ENCODE measurements around the gene MED13L.
A peak's percentile ranks its signal among the peaks of the same experiment; 100 is the strongest.

Gene MED13L

DNA sequence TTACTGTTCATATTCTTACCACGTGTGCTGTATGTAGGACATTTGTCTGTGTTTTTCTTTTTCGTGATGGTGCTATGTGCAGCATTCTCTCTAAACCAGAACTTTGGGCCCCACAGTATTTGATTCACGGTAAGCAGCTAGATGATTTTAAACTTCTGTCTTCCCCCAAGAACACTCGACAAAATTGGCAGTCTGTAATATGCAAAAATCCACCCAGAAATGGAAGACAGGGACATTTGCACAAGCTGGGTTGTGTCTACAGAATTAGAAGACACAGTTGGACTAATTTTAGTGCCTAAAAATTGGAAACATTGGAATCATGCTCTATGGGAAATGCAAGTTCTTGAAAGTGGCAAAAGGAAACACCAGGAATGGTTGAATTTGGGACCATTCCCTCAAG, 24.1 kb upstream of the MED13L start:
- H3K4me1 ChIP-seq (ENCODE audit: control insufficient read depth, insufficient read depth, low read length): peaks cover 16% of the 10 kb centered on the region
- H3K27ac ChIP-seq (ENCODE audit: low read depth, low read length): no peak overlapping the region
- H3K4me3 ChIP-seq (ENCODE audit: low read length): no peak overlapping the region
- H3K36me3 ChIP-seq (ENCODE audit: control insufficient read depth, insufficient read depth, low read length): no peaks in the 10 kb centered on the region
- H3K9ac ChIP-seq (ENCODE audit: low read length): no peak overlapping the region
- H3K27me3 ChIP-seq (ENCODE audit: control insufficient read depth, insufficient read depth, low read length): no peaks in the 10 kb centered on the region

GRCh38 chr12:116299665-116300328, 22.3 kb upstream of the MED13L start:
- Histone ChIP-seq H3K36me3 (ENCODE audit: control insufficient read depth, insufficient read depth, low read length) (no peaks in the 10 kb centered on the region), H3K4me3 (ENCODE audit: low read length) (no peak overlapping the region), H3K27ac (ENCODE audit: low read depth, low read length) (peak overlapping the region; percentile 53), H3K4me1 (ENCODE audit: control insufficient read depth, insufficient read depth, low read length) (peaks cover 16% of the 10 kb centered on the region), H3K9ac (ENCODE audit: low read length) (no peak overlapping the region), H3K27me3 (ENCODE audit: control insufficient read depth, insufficient read depth, low read length) (no peaks in the 10 kb centered on the region)

DNA sequence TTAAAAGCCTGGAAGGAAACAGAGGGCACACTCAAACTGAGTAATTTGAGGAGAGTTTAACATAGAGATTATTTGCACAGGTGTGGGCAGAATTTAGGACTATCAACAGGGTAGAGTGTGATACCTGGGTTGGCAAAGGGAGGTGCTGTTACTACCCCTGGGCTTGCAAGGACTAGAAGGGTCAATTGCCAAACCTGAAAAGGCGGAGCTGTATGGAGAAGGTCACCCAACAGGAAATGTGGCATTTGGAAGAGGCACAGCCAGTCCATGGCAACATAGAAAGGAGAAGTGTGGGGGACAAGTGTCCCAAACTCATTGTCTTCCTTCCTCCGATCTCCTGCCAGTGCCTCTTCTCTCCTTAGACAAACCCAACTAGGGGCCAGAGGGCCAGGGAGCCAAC, 21.6 kb upstream of the MED13L start:
- no peak overlapping the region for H3K4me3 ChIP-seq (ENCODE audit: low read length)
- peaks cover 16% of the 10 kb centered on the region for H3K4me1 ChIP-seq (ENCODE audit: control insufficient read depth, insufficient read depth, low read length)
- peak overlapping the region; percentile 53 for H3K27ac ChIP-seq (ENCODE audit: low read depth, low read length)

DNA sequence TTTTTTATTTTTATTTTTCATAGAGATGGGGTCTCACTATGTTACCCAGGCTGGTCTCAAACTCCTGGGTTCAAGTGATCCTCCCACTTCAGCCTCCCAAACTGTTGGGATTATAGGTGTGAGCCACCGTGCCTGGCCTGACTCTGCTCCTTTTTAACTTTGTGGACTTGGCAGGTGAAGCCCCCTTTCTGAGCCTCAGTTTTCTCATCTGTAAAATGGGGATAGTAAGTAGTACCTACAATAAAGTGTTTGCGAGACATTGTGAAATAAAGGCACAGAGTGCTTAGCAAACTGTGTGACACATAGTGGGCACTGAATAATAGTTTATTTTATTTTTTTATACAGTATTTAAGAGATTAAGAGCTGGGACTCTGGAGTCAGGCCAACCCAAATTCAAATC, 21.1 kb upstream of the MED13L start:
- H3K4me1 ChIP-seq (ENCODE audit: control insufficient read depth, insufficient read depth, low read length): peaks cover 16% of the 10 kb centered on the region
- H3K9ac ChIP-seq (ENCODE audit: low read length): no peak overlapping the region
- no peaks in the 10 kb centered on the region for H3K36me3 ChIP-seq (ENCODE audit: control insufficient read depth, insufficient read depth, low read length)
- no peak overlapping the region for H3K27ac ChIP-seq (ENCODE audit: low read depth, low read length)
- no peaks in the 10 kb centered on the region for H3K27me3 ChIP-seq (ENCODE audit: control insufficient read depth, insufficient read depth, low read length)
- no peak overlapping the region for H3K4me3 ChIP-seq (ENCODE audit: low read length)

More for the DNA sequence above, 21.6 kb upstream of the MED13L start:
- Histone ChIP-seq H3K9ac (ENCODE audit: low read length) (no peak overlapping the region), H3K27me3 (ENCODE audit: control insufficient read depth, insufficient read depth, low read length) (no peaks in the 10 kb centered on the region), H3K36me3 (ENCODE audit: control insufficient read depth, insufficient read depth, low read length) (no peaks in the 10 kb centered on the region)

- Histone ChIP-seq H3K27me3 (ENCODE audit: control insufficient read depth, insufficient read depth, low read length) (no peaks in the 10 kb centered on the region), H3K27ac (ENCODE audit: low read depth, low read length) (no peak overlapping the region), H3K4me3 (ENCODE audit: low read length) (no peak overlapping the region), H3K36me3 (ENCODE audit: control insufficient read depth, insufficient read depth, low read length) (no peaks in the 10 kb centered on the region), H3K4me1 (ENCODE audit: control insufficient read depth, insufficient read depth, low read length) (peaks cover 16% of the 10 kb centered on the region), H3K9ac (ENCODE audit: low read length) (no peak overlapping the region)
Observed at GRCh38 chr12:116297224-116297834, 19.8 kb upstream of the MED13L start.

- no peaks in the 10 kb centered on the region for H3K27me3 ChIP-seq (ENCODE audit: control insufficient read depth, insufficient read depth, low read length)
- H3K27ac ChIP-seq (ENCODE audit: low read depth, low read length): no peak overlapping the region
- H3K4me3 ChIP-seq (ENCODE audit: low read length): no peak overlapping the region
- H3K36me3 ChIP-seq (ENCODE audit: control insufficient read depth, insufficient read depth, low read length): no peaks in the 10 kb centered on the region
- no peak overlapping the region for H3K9ac ChIP-seq (ENCODE audit: low read length)
- H3K4me1 ChIP-seq (ENCODE audit: control insufficient read depth, insufficient read depth, low read length): peaks cover 16% of the 10 kb centered on the region
Observed at GRCh38 chr12:116295327-116296263, 18.1 kb upstream of the MED13L start.

DNA sequence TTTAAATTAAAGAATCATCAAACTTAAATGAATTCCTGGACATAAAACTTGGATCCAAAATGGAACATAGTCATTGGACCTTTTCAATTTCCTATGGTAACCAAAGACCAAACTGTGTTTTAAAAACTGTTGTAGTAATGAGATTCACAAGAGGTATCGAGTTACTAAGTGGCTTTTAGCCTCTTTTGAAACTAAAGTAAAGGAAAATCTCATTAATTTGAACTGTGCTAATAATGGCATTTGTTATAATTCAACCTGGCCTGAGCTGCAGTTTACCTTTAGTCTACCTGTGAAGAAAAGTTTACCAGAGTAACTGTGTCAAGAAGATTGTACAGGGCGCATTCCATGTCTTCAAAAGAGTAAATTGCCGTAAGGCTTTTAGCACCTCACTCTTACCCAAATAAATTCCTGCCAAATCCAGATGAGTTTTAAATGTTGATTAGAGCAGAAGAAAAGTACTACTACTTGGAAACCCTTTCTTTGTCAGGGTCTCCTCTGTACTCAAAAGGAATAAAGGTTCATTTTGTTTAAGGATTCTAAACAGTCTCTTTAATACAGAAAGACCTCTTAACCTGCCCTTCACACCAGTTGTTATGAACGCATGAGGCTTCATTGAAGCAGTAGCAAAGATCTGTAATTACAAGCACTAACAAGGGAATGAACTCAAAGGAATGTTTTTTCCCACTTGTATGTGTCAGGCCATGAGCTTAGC, 17.1 kb upstream of the MED13L start:
- H3K4me1 ChIP-seq (ENCODE audit: control insufficient read depth, insufficient read depth, low read length): peaks cover 9% of the 10 kb centered on the region
- H3K36me3 ChIP-seq (ENCODE audit: control insufficient read depth, insufficient read depth, low read length): no peaks in the 10 kb centered on the region
- H3K4me3 ChIP-seq (ENCODE audit: low read length): no peak overlapping the region
- no peaks in the 10 kb centered on the region for H3K27me3 ChIP-seq (ENCODE audit: control insufficient read depth, insufficient read depth, low read length)
- no peak overlapping the region for H3K27ac ChIP-seq (ENCODE audit: low read depth, low read length)
- H3K9ac ChIP-seq (ENCODE audit: low read length): no peak overlapping the region

GRCh38 chr12:116293687-116294453, 16.4 kb upstream of the MED13L start:
- H3K27ac ChIP-seq (ENCODE audit: low read depth, low read length): no peak overlapping the region
- H3K9ac ChIP-seq (ENCODE audit: low read length): no peak overlapping the region
- H3K36me3 ChIP-seq (ENCODE audit: control insufficient read depth, insufficient read depth, low read length): no peaks in the 10 kb centered on the region
- H3K27me3 ChIP-seq (ENCODE audit: control insufficient read depth, insufficient read depth, low read length): no peaks in the 10 kb centered on the region
- H3K4me3 ChIP-seq (ENCODE audit: low read length): no peak overlapping the region
- H3K4me1 ChIP-seq (ENCODE audit: control insufficient read depth, insufficient read depth, low read length): peaks cover 4% of the 10 kb centered on the region

- no peak overlapping the region for H3K9ac ChIP-seq (ENCODE audit: low read length)
- no peaks in the 10 kb centered on the region for H3K27me3 ChIP-seq (ENCODE audit: control insufficient read depth, insufficient read depth, low read length)
- no peaks in the 10 kb centered on the region for H3K36me3 ChIP-seq (ENCODE audit: control insufficient read depth, insufficient read depth, low read length)
- H3K27ac ChIP-seq (ENCODE audit: low read depth, low read length): no peak overlapping the region
- no peaks in the 10 kb centered on the region for H3K4me1 ChIP-seq (ENCODE audit: control insufficient read depth, insufficient read depth, low read length)
- no peak overlapping the region for H3K4me3 ChIP-seq (ENCODE audit: low read length)
Observed at GRCh38 chr12:116291218-116291617, 13.7 kb upstream of the MED13L start.

GRCh38 chr12:116288735-116289134, 11.2 kb upstream of the MED13L start:
- Histone ChIP-seq H3K27me3 (ENCODE audit: control insufficient read depth, insufficient read depth, low read length) (no peaks in the 10 kb centered on the region), H3K9ac (ENCODE audit: low read length) (no peak overlapping the region), H3K27ac (ENCODE audit: low read depth, low read length) (no peak overlapping the region), H3K4me1 (ENCODE audit: control insufficient read depth, insufficient read depth, low read length) (no peaks in the 10 kb centered on the region), H3K4me3 (ENCODE audit: low read length) (no peak overlapping the region), H3K36me3 (ENCODE audit: control insufficient read depth, insufficient read depth, low read length) (no peaks in the 10 kb centered on the region)

- no peaks in the 10 kb centered on the region for H3K27me3 ChIP-seq (ENCODE audit: control insufficient read depth, insufficient read depth, low read length)
- H3K4me3 ChIP-seq (ENCODE audit: low read length): no peak overlapping the region
- no peak overlapping the region for H3K27ac ChIP-seq (ENCODE audit: low read depth, low read length)
- H3K36me3 ChIP-seq (ENCODE audit: control insufficient read depth, insufficient read depth, low read length): no peaks in the 10 kb centered on the region
- H3K4me1 ChIP-seq (ENCODE audit: control insufficient read depth, insufficient read depth, low read length): no peaks in the 10 kb centered on the region
- no peak overlapping the region for H3K9ac ChIP-seq (ENCODE audit: low read length)
Observed at GRCh38 chr12:116287842-116288301, 10.4 kb upstream of the MED13L start.
